Right lobe of liver (tissue), 6 donors: ENCODE data around the gene SPAM1. TPM values are rescaled to one million over a fixed set of nuclear protein-coding genes. Genes with fewer than 3 reads are reported as not detected.

Experiments used
- ATAC-seq, 4 donors: fragments of 200-7000 bp; cut with Tn5 transposase; one replicate each; pipeline ENCODE4 v1.9.1; 2020; ENCODE audit warnings: mild to moderate bottlenecking in 4 of 4, moderate library complexity in 4 of 4
- DNase-seq, 3 donors: peaks; one replicate each; pipeline ENCODE4 v3.0.0-alpha.2; 2020
- H3K27ac ChIP-seq, 3 donors: fragments of 200-600 bp; one replicate each; pipeline ENCODE4 v1.8.0; 2022
- H3K27me3 ChIP-seq, 2 donors: fragments of 200-600 bp; one replicate each; pipeline ENCODE4 v1.8.0; 2022
- H3K36me3 ChIP-seq, 4 donors: fragments of 200-600 bp; sonication (generic) in 1 of 4; one replicate each; pipeline versions ENCODE4 v1.5.1 to v1.8.0; 2017 to 2022; ENCODE audit warnings: control low read depth in 1 of 4
- H3K4me1 ChIP-seq, 4 donors: fragments of 200-600 bp; sonication (generic) in 1 of 4; one replicate each; pipeline versions ENCODE4 v1.5.1 to v1.8.0; 2017 to 2022; ENCODE audit warnings: control low read depth in 1 of 4
- H3K4me3 ChIP-seq, 3 donors: fragments of 200-600 bp; one replicate each; pipeline ENCODE4 v1.8.0; 2022
- H3K9me3 ChIP-seq, 4 donors: fragments of 200-600 bp; sonication (generic) in 1 of 4; one replicate each; pipeline versions ENCODE4 v1.5.1 to v1.8.0; 2017 to 2022; ENCODE audit warnings: control low read depth in 1 of 4
- CTCF ChIP-seq, 4 donors: fragments of 200-600 bp in 3 of 4; fragments of 450-650 bp in 1 of 4; IDR thresholded peaks; one replicate each; pipeline versions ENCODE4 v1.5.1 to v1.8.0; 2016 to 2022; ENCODE audit warnings: antibody characterized with exemption in 4 of 4, mild to moderate bottlenecking in 2 of 4
- POLR2A ChIP-seq: fragments of 450-650 bp; IDR thresholded peaks from one replicate; pipeline ENCODE4 v1.6.1; 2017; ENCODE audit warnings: antibody characterized with exemption, mild to moderate bottlenecking
- WGBS: methylation state at CpG from one replicate; pipeline ENCODE4 v1.1.6; 2018; ENCODE audit warnings: low coverage, low lambda C conversion rate; ENCODE audit not compliant: insufficient coverage; ENCODE audit errors: missing lambda C conversion rate; 5-methylcytosine and 5-hydroxymethylcytosine counted together
- intact Hi-C, 2 donors: fragments of 100-400 bp; cut with DNase I; formaldehyde crosslinking; loops; one replicate each; pipeline versions ENCODE4 v1.11.2 to v1.14.1; 2022
- total RNA-seq, 6 experiments: library from RNA; depleted of rRNA in 2 of 6; stranded (reverse); fragments of >200 nt in 2 of 6; fragmentation: NEBNext Ultra II Directional in 3 of 6; extraction: Animal tissue kit (Norgen Biotek cat#: 25700) in 3 of 6; gene quantifications; one replicate each; pipeline versions ENCODE4 v1.1.0 to v1.2.4, GENCODE V29; 2016 to 2023
- donor health status: DM: no; HTN: yes; CAD: no.
- donor health status: DM: no; HTN: no; CAD: no.
- donor health status: DM: no; HTN: no; CAD: no.
- donor health status: DM: no; HTN: yes; CAD: no.
- donor health status: DM: no; HTN: yes; CAD: no.

The SPAM1 gene
- total RNA-seq, 6 experiments from 2014 or later, result not detected

- Histone ChIP-seq H3K36me3 (no peaks in the 10 kb centered on the region), H3K4me1 (no peaks in the 10 kb centered on the region), H3K9me3 (no peaks in the 10 kb centered on the region), H3K27ac (no peak overlapping the region), H3K27me3 (no peaks in the 10 kb centered on the region), H3K4me3 (no peak overlapping the region)
- intact Hi-C loops, result no loop called here
- 40% methylated on average over 2 of the region's 2 CpGs for WGBS
- DNase-seq, result no peak
- ATAC-seq, result no peak
- TF ChIP-seq CTCF (IDR thresholded peaks at IDR 0.05), result no peak
- no peak for TF ChIP-seq POLR2A
Observed at GRCh38 chr7:123992913-123993518, 68.0 kb downstream of the SPAM1 start.

- no peaks in the 10 kb centered on the region for H3K9me3 ChIP-seq
- H3K36me3 ChIP-seq, result no peaks in the 10 kb centered on the region
- H3K4me1 ChIP-seq, result no peaks in the 10 kb centered on the region
- DNase-seq (no peak), ATAC-seq (no peak)
- WGBS, result 60% methylated on average over 2 of the region's 2 CpGs
- TF ChIP-seq POLR2A (no peak), CTCF (IDR thresholded peaks at IDR 0.05) (no peak)
- H3K4me3 ChIP-seq, result no peak overlapping the region
- H3K27ac ChIP-seq, result no peak overlapping the region
- intact Hi-C loops, result no loop called here
- no peaks in the 10 kb centered on the region for H3K27me3 ChIP-seq
Observed at GRCh38 chr7:123993996-123994395, 69.0 kb downstream of the SPAM1 start.

- intact Hi-C loops, result no loop called here
- ATAC-seq, result no peak
- no peaks in the 10 kb centered on the region for H3K27me3 ChIP-seq
- no peak overlapping the region for H3K4me3 ChIP-seq
- H3K9me3 ChIP-seq, result no peaks in the 10 kb centered on the region
- no peak for DNase-seq
- no peaks in the 10 kb centered on the region for H3K36me3 ChIP-seq
- H3K27ac ChIP-seq, result no peak overlapping the region
- no peaks in the 10 kb centered on the region for H3K4me1 ChIP-seq
- TF ChIP-seq CTCF (IDR thresholded peaks at IDR 0.05) (no peak), POLR2A (no peak)
Observed at GRCh38 chr7:123994449-123994848, 69.4 kb downstream of the SPAM1 start.

GRCh38 chr7:123995617-123996326 lies 70.7 kb downstream of the SPAM1 start:
- TF ChIP-seq CTCF (IDR thresholded peaks at IDR 0.05) (no peak), POLR2A (no peak)
- Histone ChIP-seq H3K27me3 (no peaks in the 10 kb centered on the region), H3K9me3 (no peaks in the 10 kb centered on the region), H3K4me1 (no peaks in the 10 kb centered on the region), H3K36me3 (no peaks in the 10 kb centered on the region), H3K4me3 (no peak overlapping the region), H3K27ac (no peak overlapping the region)
- intact Hi-C loops, result no loop called here
- ATAC-seq (no peak), DNase-seq (no peak)
- WGBS, result 60% methylated on average over 8 of the region's 10 CpGs

- no peak overlapping the region for H3K27ac ChIP-seq
- TF ChIP-seq CTCF (IDR thresholded peaks at IDR 0.05), result no peak
- no peak for TF ChIP-seq POLR2A
- no peaks in the 10 kb centered on the region for H3K4me1 ChIP-seq
- DNase-seq (no peak), ATAC-seq (no peak)
- H3K27me3 ChIP-seq, result no peaks in the 10 kb centered on the region
- H3K4me3 ChIP-seq, result no peak overlapping the region
- intact Hi-C loops, result no loop called here
- no peaks in the 10 kb centered on the region for H3K36me3 ChIP-seq
- H3K9me3 ChIP-seq, result no peaks in the 10 kb centered on the region
- 67% methylated on average over 5 of the region's 6 CpGs for WGBS
Observed at GRCh38 chr7:123996327-123996625, 71.2 kb downstream of the SPAM1 start.
